Measurements from ENCODE around the gene PRRX2.

PRRX2 gene

DNA sequence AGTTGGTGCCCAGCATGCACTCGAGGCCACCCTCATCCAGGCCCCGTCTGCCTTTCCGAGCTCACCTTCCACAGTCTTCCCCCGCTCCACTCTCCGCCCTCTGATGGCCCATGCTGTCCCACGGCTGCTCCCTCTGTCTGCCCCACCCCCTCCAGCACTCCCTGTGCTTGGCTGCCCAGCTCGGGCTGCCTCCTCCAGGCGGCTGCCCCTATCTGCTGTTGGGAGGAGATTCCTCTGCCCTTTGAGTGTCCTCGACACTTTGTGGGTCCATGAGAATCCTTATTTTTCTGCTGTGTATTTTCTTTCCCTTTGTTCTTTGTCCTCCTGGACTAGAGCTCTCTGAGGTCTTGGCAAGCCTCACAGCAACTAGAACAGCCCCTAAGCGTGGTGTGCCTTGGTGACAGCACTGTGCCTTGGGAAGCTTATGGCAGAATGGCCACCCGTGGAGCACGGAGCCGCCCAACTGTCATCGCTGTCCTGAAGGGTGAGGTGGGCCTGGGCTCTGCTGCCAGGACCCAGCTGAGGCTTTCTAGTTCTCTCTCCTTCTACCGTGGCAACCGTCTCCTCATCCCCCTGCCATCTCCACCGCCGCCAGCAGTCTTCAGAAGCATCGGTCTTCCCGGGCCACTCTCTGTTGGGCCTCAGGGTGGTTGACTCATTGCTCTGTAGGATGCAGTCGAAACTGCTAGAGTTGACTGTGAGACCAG is 34.3 kb upstream of the PRRX2 start:
- Histone ChIP-seq H3K4me3 (ENCODE audit: low read length) (no peak overlapping the region), H3K9ac (ENCODE audit: low read length) (no peak overlapping the region), H3K27ac (ENCODE audit: low read length) (no peak overlapping the region), H3K4me2 (ENCODE audit: low read length) (no peak overlapping the region), H3K27me3 (ENCODE audit: low read depth, low read length) (no peaks in the 10 kb centered on the region), H3K9me3 (ENCODE audit: insufficient read depth, low read length) (no peaks in the 10 kb centered on the region), H4K20me1 (ENCODE audit: insufficient read depth, low read length) (peaks cover 81% of the 10 kb centered on the region), H3K4me1 (ENCODE audit: low read length) (peaks cover 12% of the 10 kb centered on the region), H2AFZ (ENCODE audit: low read depth, low read length) (no peak overlapping the region), H3K36me3 (replicated peaks; ENCODE audit: low read depth, low read length) (peaks cover 44% of the 10 kb centered on the region), H3K79me2 (ENCODE audit: low read length) (peaks cover 85% of the 10 kb centered on the region)
- no peak for TF ChIP-seq EZH2phosphoT487 (IDR thresholded peaks at IDR 0.05; ENCODE audit: low read depth)
- no peak for TF ChIP-seq CTCF (IDR thresholded peaks at IDR 0.05; ENCODE audit: low read depth, low read length)

GRCh38 chr9:129631674-129632129 is 33.7 kb upstream of the PRRX2 start:
- Histone ChIP-seq H3K4me1 (ENCODE audit: low read length) (peaks cover 12% of the 10 kb centered on the region), H3K79me2 (ENCODE audit: low read length) (peaks cover 79% of the 10 kb centered on the region), H3K27ac (ENCODE audit: low read length) (no peak overlapping the region), H3K4me2 (ENCODE audit: low read length) (no peak overlapping the region), H2AFZ (ENCODE audit: low read depth, low read length) (no peak overlapping the region), H3K27me3 (ENCODE audit: low read depth, low read length) (no peaks in the 10 kb centered on the region), H3K4me3 (ENCODE audit: low read length) (no peak overlapping the region), H3K9ac (ENCODE audit: low read length) (no peak overlapping the region), H3K9me3 (ENCODE audit: insufficient read depth, low read length) (no peaks in the 10 kb centered on the region), H4K20me1 (ENCODE audit: insufficient read depth, low read length) (peaks cover 78% of the 10 kb centered on the region), H3K36me3 (replicated peaks; ENCODE audit: low read depth, low read length) (peaks cover 44% of the 10 kb centered on the region)
- TF ChIP-seq CTCF (IDR thresholded peaks at IDR 0.05; ENCODE audit: low read depth, low read length): no peak
- no peak for TF ChIP-seq EZH2phosphoT487 (IDR thresholded peaks at IDR 0.05; ENCODE audit: low read depth)

DNA sequence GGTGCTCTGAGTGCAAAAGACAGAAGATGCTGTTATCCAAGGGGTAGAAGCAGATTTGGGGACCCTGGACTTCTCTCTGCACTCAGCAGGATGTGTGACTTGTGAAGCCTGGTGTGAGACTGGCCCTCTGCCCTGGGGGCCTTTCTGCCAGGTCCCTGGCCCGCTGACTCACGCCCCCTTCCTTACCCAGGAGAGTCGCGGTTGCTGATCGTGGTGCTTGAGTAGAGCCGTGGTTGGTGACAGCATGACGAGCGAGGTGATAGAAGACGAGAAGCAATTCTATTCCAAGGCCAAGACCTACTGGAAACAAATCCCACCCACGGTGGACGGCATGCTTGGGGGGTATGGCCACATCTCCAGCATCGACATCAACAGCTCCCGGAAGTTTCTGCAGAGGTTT is 33.0 kb upstream of the PRRX2 start:
- Histone ChIP-seq H3K27ac (ENCODE audit: low read length) (no peak overlapping the region), H2AFZ (ENCODE audit: low read depth, low read length) (no peak overlapping the region), H3K9ac (ENCODE audit: low read length) (no peak overlapping the region), H3K36me3 (replicated peaks; ENCODE audit: low read depth, low read length) (peaks cover 47% of the 10 kb centered on the region), H3K4me3 (ENCODE audit: low read length) (no peak overlapping the region), H3K79me2 (ENCODE audit: low read length) (peaks cover 71% of the 10 kb centered on the region), H3K4me1 (ENCODE audit: low read length) (peaks cover 9% of the 10 kb centered on the region), H3K27me3 (ENCODE audit: low read depth, low read length) (no peaks in the 10 kb centered on the region), H3K9me3 (ENCODE audit: insufficient read depth, low read length) (no peaks in the 10 kb centered on the region), H4K20me1 (ENCODE audit: insufficient read depth, low read length) (peaks cover 70% of the 10 kb centered on the region), H3K4me2 (ENCODE audit: low read length) (no peak overlapping the region)
- TF ChIP-seq CTCF (IDR thresholded peaks at IDR 0.05; ENCODE audit: low read depth, low read length): no peak
- TF ChIP-seq EZH2phosphoT487 (IDR thresholded peaks at IDR 0.05; ENCODE audit: low read depth): no peak

DNA sequence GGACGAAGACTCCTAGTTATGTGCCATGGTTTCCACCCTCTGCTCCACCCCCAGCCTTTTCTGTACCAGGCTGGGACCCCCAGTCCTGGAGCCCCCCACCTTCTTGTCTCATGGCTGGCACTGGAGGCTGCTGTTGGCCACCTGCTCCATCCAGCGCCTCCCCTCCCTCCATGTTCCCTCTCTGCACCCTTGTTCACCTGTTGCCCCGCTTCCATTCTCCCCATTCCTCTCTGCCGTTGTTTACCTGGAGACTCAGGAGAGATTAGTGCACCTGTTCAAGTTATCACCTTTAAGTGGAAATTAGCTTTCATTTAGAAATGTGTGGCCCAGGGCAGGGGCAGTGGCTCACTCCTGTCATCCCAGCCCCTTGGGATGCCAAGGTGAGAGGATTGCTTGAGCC is 32.2 kb upstream of the PRRX2 start:
- Histone ChIP-seq H3K4me3 (ENCODE audit: low read length) (no peak overlapping the region), H3K27ac (ENCODE audit: low read length) (no peak overlapping the region), H3K79me2 (ENCODE audit: low read length) (peaks cover 64% of the 10 kb centered on the region), H3K4me1 (ENCODE audit: low read length) (0 out of 2 replicates have a peak, but pooled peaks cover 1% of the 10 kb centered on the region), H3K4me2 (ENCODE audit: low read length) (no peak overlapping the region), H3K27me3 (ENCODE audit: low read depth, low read length) (no peaks in the 10 kb centered on the region), H3K9me3 (ENCODE audit: insufficient read depth, low read length) (no peaks in the 10 kb centered on the region), H3K9ac (ENCODE audit: low read length) (no peak overlapping the region), H3K36me3 (replicated peaks; ENCODE audit: low read depth, low read length) (peaks cover 40% of the 10 kb centered on the region), H2AFZ (ENCODE audit: low read depth, low read length) (no peak overlapping the region), H4K20me1 (ENCODE audit: insufficient read depth, low read length) (peaks cover 63% of the 10 kb centered on the region)
- no peak for TF ChIP-seq CTCF (IDR thresholded peaks at IDR 0.05; ENCODE audit: low read depth, low read length)
- TF ChIP-seq EZH2phosphoT487 (IDR thresholded peaks at IDR 0.05; ENCODE audit: low read depth): no peak
